Measurements from ENCODE around the gene JPT2.
A peak's percentile ranks its signal among the peaks of the same experiment; 100 is the strongest.

Gene JPT2

DNA sequence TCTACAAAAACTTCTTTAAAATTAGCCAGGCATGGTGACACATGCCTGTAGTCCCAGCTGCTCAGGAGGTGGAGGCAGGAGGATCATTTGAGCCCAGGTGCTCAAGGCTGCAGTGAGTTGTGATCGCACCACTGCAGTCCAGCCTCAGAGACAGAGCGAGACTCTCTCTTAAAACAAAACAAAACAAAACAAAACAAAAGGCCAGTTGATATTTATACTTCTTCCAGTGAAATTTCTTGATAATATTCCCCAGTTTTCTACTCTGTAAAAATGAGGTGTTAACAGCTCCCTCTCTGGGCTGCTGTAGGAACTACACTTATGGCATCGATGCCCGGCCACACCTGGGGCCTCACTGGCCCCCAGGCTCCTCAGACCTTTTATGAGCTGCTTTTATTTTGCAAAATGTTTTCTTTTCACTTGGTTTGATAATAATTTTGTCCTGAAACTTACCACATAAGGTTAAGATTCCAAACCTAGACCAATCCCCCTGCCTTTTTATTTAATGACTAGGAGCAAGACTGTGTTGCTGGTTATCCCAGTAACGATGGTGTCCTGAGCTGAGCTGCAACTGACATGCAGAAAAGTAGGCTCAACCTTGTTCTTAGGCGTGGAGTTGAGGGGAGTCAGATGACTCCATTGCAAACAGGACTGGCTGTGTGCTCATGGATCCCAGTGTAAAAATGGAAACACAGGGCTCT is 45.5 kb downstream of the JPT2 start:
- DNase-seq (ENCODE audit: extremely low read depth, insufficient read length): no peak
- Histone ChIP-seq H3K4me3 (replicated peaks; ENCODE audit: low read depth, low read length) (no peak overlapping the region), H3K27me3 (replicated peaks; ENCODE audit: control insufficient read depth, insufficient read depth, low read length) (no peaks in the 10 kb centered on the region), H3K36me3 (ENCODE audit: control insufficient read depth, insufficient read depth, low read length) (peaks cover 20% of the 10 kb centered on the region)
- TF ChIP-seq, protein P1, sequence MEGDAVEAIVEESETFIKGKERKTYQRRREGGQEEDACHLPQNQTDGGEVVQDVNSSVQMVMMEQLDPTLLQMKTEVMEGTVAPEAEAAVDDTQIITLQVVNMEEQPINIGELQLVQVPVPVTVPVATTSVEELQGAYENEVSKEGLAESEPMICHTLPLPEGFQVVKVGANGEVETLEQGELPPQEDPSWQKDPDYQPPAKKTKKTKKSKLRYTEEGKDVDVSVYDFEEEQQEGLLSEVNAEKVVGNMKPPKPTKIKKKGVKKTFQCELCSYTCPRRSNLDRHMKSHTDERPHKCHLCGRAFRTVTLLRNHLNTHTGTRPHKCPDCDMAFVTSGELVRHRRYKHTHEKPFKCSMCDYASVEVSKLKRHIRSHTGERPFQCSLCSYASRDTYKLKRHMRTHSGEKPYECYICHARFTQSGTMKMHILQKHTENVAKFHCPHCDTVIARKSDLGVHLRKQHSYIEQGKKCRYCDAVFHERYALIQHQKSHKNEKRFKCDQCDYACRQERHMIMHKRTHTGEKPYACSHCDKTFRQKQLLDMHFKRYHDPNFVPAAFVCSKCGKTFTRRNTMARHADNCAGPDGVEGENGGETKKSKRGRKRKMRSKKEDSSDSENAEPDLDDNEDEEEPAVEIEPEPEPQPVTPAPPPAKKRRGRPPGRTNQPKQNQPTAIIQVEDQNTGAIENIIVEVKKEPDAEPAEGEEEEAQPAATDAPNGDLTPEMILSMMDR (IDR thresholded peaks at IDR 0.05; ENCODE audit: insufficient read depth, low read length, poor library complexity, severe bottlenecking): peak; percentile 82

DNA sequence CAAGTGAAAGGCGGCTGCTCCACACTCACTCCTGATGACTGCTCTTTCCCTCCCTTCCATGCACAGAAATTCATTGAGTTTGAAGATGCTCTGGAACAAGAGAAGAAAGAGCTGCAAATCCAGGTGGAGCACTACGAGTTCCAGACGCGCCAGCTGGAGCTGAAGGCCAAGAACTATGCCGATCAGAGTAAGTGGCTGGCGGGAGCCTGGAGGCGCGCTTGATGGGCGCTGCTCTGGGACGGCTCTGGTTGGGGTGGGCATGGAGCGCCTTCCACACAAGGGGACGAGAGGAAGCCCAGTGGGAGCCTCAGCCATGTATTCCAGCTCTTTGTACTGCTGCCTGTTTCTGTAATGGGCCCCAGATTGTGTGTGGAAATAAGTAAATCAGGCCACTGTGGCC is 46.4 kb downstream of the JPT2 start:
- no peaks in the 10 kb centered on the region for H3K27me3 ChIP-seq (replicated peaks; ENCODE audit: control insufficient read depth, insufficient read depth, low read length)
- TF ChIP-seq, protein P1 (IDR thresholded peaks at IDR 0.05; ENCODE audit: insufficient read depth, low read length, poor library complexity, severe bottlenecking): no peak
- no peak for DNase-seq (ENCODE audit: extremely low read depth, insufficient read length)
- H3K4me3 ChIP-seq (replicated peaks; ENCODE audit: low read depth, low read length): no peak overlapping the region
- peaks cover 24% of the 10 kb centered on the region for H3K36me3 ChIP-seq (ENCODE audit: control insufficient read depth, insufficient read depth, low read length)

DNA sequence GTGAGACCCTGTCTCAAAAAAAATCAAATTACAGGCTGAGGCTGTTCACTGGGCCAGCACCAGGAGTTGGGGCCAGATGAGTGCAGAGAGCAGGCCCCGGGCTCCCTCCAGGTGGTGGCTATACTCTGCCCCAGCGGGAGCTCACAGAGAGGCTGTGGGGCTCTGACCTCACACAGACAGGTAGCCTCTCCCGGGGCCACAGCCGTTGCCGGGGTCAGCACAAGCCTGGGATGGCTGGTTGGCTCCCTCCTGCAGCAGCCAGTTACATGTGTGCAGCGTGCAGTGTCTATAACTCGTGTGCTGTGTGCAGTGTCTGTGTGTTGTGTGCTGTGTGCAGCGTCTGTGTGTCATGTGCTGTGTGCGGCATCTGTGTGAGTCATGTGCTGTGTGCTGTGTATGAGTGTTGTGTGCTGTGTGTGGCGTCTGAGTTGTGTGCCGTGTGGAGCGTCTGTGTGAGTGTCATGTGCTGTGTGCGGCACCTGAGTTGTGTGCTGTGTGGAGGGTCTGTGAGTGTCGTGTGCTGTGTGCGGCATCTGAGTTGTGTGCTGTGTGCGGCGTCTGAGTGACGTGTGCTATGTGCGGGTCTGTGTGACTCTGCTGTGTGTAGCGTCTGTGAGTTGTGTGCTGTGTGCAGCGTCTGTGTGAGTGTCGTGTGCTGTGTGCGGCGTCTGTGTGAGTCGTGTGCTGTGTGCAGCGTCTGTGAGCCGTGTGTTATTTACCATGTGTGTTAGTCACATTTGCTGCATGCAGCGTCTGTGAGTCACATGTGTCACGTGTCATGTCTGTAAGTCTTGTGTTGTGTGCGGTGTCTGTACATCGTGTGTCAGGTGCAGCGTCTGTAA is 48.8 kb downstream of the JPT2 start:
- TF ChIP-seq, protein P1 (IDR thresholded peaks at IDR 0.05; ENCODE audit: insufficient read depth, low read length, poor library complexity, severe bottlenecking): no peak
- Histone ChIP-seq H3K36me3 (ENCODE audit: control insufficient read depth, insufficient read depth, low read length) (peaks cover 28% of the 10 kb centered on the region), H3K27me3 (replicated peaks; ENCODE audit: control insufficient read depth, insufficient read depth, low read length) (no peaks in the 10 kb centered on the region), H3K4me3 (replicated peaks; ENCODE audit: low read depth, low read length) (no peak overlapping the region)
- DNase-seq (ENCODE audit: extremely low read depth, insufficient read length): no peak

DNA sequence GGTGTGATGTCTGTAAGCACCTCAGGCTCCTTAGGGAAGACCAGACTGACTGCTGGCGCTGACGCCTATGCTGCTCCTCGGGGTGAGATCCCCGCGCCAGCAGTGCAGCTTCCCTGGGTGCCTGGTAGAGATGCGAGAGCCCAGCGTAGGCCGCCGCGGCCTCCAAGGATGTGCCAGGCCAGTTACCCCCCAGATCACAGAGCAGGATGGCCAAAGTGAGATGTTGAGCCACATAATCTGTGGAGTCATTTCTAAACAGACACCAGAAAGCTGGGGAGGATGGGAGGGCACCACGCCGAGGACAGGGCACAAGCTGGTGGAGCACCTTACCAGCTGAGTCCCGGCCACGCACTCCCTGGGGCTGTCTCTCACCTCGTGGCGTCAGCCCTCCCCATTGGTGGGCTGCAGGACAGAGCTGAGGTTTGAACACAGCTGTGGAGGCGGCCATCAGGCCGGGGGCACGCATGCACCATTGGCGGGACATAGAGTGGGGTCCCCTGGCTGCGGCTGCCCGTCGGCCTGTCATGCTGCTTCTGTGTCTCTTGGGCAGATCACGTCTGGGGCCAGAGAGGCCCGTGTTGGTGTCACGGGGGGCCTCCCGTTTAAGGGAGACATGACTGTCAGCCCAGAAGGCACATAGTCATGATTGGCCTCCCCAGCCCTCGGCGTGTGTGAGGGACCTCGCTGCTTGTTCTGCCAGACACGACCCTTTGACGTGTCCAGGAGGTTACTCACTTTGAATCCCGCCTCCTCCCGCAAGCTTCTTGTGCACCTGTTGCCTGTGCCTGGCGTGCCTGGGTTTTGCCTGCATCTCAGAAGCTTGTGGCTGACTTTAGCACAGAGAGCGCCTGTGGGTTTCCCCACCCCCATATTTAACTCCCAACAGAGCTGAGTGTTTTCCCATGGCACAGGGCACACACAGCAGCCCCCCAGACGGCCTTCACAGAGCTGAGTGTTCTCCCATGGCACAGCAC is 49.9 kb downstream of the JPT2 start:
- Histone ChIP-seq H3K4me3 (replicated peaks; ENCODE audit: low read depth, low read length) (no peak overlapping the region), H3K36me3 (ENCODE audit: control insufficient read depth, insufficient read depth, low read length) (peaks cover 38% of the 10 kb centered on the region), H3K27me3 (replicated peaks; ENCODE audit: control insufficient read depth, insufficient read depth, low read length) (no peaks in the 10 kb centered on the region)
- TF ChIP-seq, protein P1 (IDR thresholded peaks at IDR 0.05; ENCODE audit: insufficient read depth, low read length, poor library complexity, severe bottlenecking): no peak
- no peak for DNase-seq (ENCODE audit: extremely low read depth, insufficient read length)

DNA sequence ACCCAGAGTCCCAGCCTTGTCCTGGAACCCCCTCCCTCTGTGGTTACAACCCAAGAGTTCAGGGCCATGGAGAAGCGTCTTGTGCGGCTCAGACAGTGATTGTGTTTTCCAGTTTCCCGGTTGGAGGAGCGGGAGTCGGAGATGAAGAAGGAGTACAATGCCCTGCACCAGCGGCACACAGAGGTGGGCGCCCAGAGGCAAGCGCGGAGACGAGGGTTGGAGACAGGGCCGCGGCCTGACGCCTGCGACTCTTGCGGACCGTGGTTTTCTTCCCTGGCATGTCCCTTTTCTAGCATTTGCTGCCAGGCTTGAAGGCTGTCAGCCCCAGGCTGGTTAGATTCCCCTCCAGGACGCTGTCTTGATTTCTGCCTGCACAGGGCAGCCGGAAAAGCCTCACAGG is 50.9 kb downstream of the JPT2 start:
- peaks cover 46% of the 10 kb centered on the region for H3K36me3 ChIP-seq (ENCODE audit: control insufficient read depth, insufficient read depth, low read length)

More for the DNA sequence above, 50.9 kb downstream of the JPT2 start:
- DNase-seq (ENCODE audit: extremely low read depth, insufficient read length): no peak
- TF ChIP-seq, protein P1 (IDR thresholded peaks at IDR 0.05; ENCODE audit: insufficient read depth, low read length, poor library complexity, severe bottlenecking): no peak
- Histone ChIP-seq H3K4me3 (replicated peaks; ENCODE audit: low read depth, low read length) (no peak overlapping the region), H3K27me3 (replicated peaks; ENCODE audit: control insufficient read depth, insufficient read depth, low read length) (no peaks in the 10 kb centered on the region)
